Femur (tissue), 1 donor: ENCODE data around the gene FAM50A.

Experiments
- DNase-seq: peaks from one replicate; pipeline ENCODE4 v3.0.0-alpha.2; 2017

FAM50A gene

GRCh38 chrX:154413142-154413541 is 30.8 kb upstream of the FAM50A start:
- no peak for DNase-seq

- DNase-seq: no peak
These were observed 26.8 kb upstream of the FAM50A start for GRCh38 chrX:154417157-154417556.

- DNase-seq: no peak
These were observed 24.8 kb upstream of the FAM50A start for GRCh38 chrX:154419189-154419588.

GRCh38 chrX:154419688-154420401 is 24.1 kb upstream of the FAM50A start:
- no peak for DNase-seq

GRCh38 chrX:154420402-154420756 is 23.6 kb upstream of the FAM50A start:
- DNase-seq: no peak

- no peak for DNase-seq
These were observed 16.8 kb upstream of the FAM50A start for GRCh38 chrX:154426916-154427770.

GRCh38 chrX:154428176-154429171 is 15.5 kb upstream of the FAM50A start, which contains the start of gene ATP6AP1:
Gene ATP6AP1 (plus strand): TSS chrX:154428677. CDS start chrX:154428693, 16 bp downstream.
- peak; percentile 95 for DNase-seq

- no peak for DNase-seq
These were observed 14.2 kb upstream of the FAM50A start for GRCh38 chrX:154429711-154430110.

- DNase-seq: no peak
These were observed 13.5 kb upstream of the FAM50A start for GRCh38 chrX:154430479-154430878.

GRCh38 chrX:154430916-154431315 is 13.0 kb upstream of the FAM50A start:
- DNase-seq: no peak

- no peak for DNase-seq
These were observed 12.6 kb upstream of the FAM50A start for GRCh38 chrX:154431341-154431740.

- no peak for DNase-seq
These were observed 11.7 kb upstream of the FAM50A start for GRCh38 chrX:154432210-154432609.

- DNase-seq: no peak
These were observed 10.3 kb upstream of the FAM50A start for GRCh38 chrX:154433605-154434004.

- DNase-seq: no peak
These were observed 9.4 kb upstream of the FAM50A start for GRCh38 chrX:154434394-154435168.

GRCh38 chrX:154435171-154435733 is 8.7 kb upstream of the FAM50A start:
- no peak for DNase-seq

- peak; percentile 44 for DNase-seq
These were observed 7.5 kb upstream of the FAM50A start for GRCh38 chrX:154436374-154436982.

GRCh38 chrX:154436983-154437752 is 6.8 kb upstream of the FAM50A start, which contains the start of gene GDI1:
Gene GDI1 (plus strand): TSS chrX:154437154. CDS start chrX:154437255, 101 bp downstream.
- DNase-seq: peak; percentile 54

- DNase-seq: no peak
These were observed 5.7 kb upstream of the FAM50A start for GRCh38 chrX:154437971-154438893.

GRCh38 chrX:154439841-154440240 is 4.1 kb upstream of the FAM50A start:
- DNase-seq: no peak
